Right lobe of liver (tissue), 6 donors: Measurements from ENCODE around the gene MTCH1. TPM values are rescaled to one million over a fixed set of nuclear protein-coding genes. Genes with fewer than 3 reads are reported as not detected.
A peak's percentile ranks its signal among the peaks of the same experiment; 100 is the strongest.

Experiments used
- ATAC-seq, 4 donors: fragments of 200-7000 bp; cut with Tn5 transposase; one replicate each; pipeline ENCODE4 v1.9.1; 2020; ENCODE audit warnings: mild to moderate bottlenecking in 4 of 4, moderate library complexity in 4 of 4
- DNase-seq, 3 donors: peaks; one replicate each; pipeline ENCODE4 v3.0.0-alpha.2; 2020
- H3K27ac ChIP-seq, 3 donors: fragments of 200-600 bp; one replicate each; pipeline ENCODE4 v1.8.0; 2022
- H3K27me3 ChIP-seq, 2 donors: fragments of 200-600 bp; one replicate each; pipeline ENCODE4 v1.8.0; 2022
- H3K36me3 ChIP-seq, 4 donors: fragments of 200-600 bp; sonication (generic) in 1 of 4; one replicate each; pipeline versions ENCODE4 v1.5.1 to v1.8.0; 2017 to 2022; ENCODE audit warnings: control low read depth in 1 of 4
- H3K4me1 ChIP-seq, 4 donors: fragments of 200-600 bp; sonication (generic) in 1 of 4; one replicate each; pipeline versions ENCODE4 v1.5.1 to v1.8.0; 2017 to 2022; ENCODE audit warnings: control low read depth in 1 of 4
- H3K4me3 ChIP-seq, 3 donors: fragments of 200-600 bp; one replicate each; pipeline ENCODE4 v1.8.0; 2022
- H3K9me3 ChIP-seq, 4 donors: fragments of 200-600 bp; sonication (generic) in 1 of 4; one replicate each; pipeline versions ENCODE4 v1.5.1 to v1.8.0; 2017 to 2022; ENCODE audit warnings: control low read depth in 1 of 4
- CTCF ChIP-seq, 4 donors: fragments of 200-600 bp in 3 of 4; fragments of 450-650 bp in 1 of 4; IDR thresholded peaks; one replicate each; pipeline versions ENCODE4 v1.5.1 to v1.8.0; 2016 to 2022; ENCODE audit warnings: antibody characterized with exemption in 4 of 4, mild to moderate bottlenecking in 2 of 4
- POLR2A ChIP-seq: fragments of 450-650 bp; IDR thresholded peaks from one replicate; pipeline ENCODE4 v1.6.1; 2017; ENCODE audit warnings: antibody characterized with exemption, mild to moderate bottlenecking
- WGBS: methylation state at CpG from one replicate; pipeline ENCODE4 v1.1.6; 2018; ENCODE audit warnings: low coverage, low lambda C conversion rate; ENCODE audit not compliant: insufficient coverage; ENCODE audit errors: missing lambda C conversion rate; 5-methylcytosine and 5-hydroxymethylcytosine counted together
- intact Hi-C, 2 donors: fragments of 100-400 bp; cut with DNase I; formaldehyde crosslinking; loops; one replicate each; pipeline versions ENCODE4 v1.11.2 to v1.14.1; 2022
- total RNA-seq, 6 experiments: library from RNA; depleted of rRNA in 2 of 6; stranded (reverse); fragments of >200 nt in 2 of 6; fragmentation: NEBNext Ultra II Directional in 3 of 6; extraction: Animal tissue kit (Norgen Biotek cat#: 25700) in 3 of 6; gene quantifications; one replicate each; pipeline versions ENCODE4 v1.1.0 to v1.2.4, GENCODE V29; 2016 to 2023
- donor health status: DM: no; HTN: yes; CAD: no.
- donor health status: DM: no; HTN: no; CAD: no.
- donor health status: DM: no; HTN: no; CAD: no.
- donor health status: DM: no; HTN: yes; CAD: no.
- donor health status: DM: no; HTN: yes; CAD: no.

The MTCH1 gene
- total RNA-seq, 6 experiments from 2014 or later, result 56.3 to 73.7 (median 63.3) TPM

- 0% methylated on average over 15 of the region's 15 CpGs for WGBS
- Histone ChIP-seq H3K27me3 (no peaks in the 10 kb centered on the region), H3K9me3 (no peaks in the 10 kb centered on the region), H3K4me3 (peak overlapping the region; percentile 98 to 100 (median 100)), H3K27ac (peak overlapping the region; percentile 98 to 100 (median 99)), H3K4me1 (peaks cover 0 to 16% (median 5%) of the 10 kb centered on the region in 4 donors), H3K36me3 (no peaks in the 10 kb centered on the region)
- DNase-seq (peak in 1 of 3 donors; percentile 50), ATAC-seq (no peak)
- no peak for TF ChIP-seq POLR2A
- no peak for TF ChIP-seq CTCF (IDR thresholded peaks at IDR 0.05)
- intact Hi-C loops, result no loop called here
These were observed 584 bp downstream of the MTCH1 start for GRCh38 chr6:36985417-36985807.

DNA sequence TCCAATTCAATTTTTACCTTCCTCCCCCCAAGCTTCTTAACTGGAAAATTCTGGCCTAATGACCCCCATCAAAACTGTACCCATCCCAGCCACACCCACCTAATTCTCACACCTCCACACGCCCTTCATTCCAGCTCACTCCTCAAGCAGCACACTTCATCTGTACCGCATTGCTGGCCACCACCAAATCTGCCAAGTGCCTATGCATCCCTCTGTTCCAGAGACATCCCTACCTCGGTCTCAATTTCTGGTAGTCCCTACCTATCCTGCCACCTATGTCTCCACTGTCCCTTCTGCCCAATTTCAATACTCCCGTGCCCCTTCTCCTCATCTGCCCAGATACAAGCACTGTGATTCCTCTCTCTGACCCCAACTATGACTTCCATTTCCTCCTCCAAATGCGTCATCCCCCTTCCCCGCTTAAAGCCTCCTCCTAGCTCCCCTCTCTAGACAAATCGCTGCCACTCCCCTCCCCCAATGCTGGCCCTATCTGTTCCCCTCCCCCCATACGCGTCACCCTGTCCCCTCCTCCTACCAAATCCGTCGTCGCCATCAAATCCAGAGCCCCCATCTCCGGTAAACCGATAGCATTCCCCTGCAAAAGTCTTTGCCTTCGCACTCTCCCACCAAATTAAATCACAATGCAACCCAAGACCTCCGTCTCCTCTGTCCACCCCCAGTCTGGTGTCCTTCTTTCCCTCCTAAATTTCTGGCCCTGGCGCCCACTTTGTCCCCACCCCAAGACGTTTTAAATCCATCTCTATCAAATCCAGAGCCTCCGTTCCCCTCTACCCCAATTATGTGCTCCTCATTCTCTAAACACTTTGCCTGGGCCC lies 1.2 kb downstream of the MTCH1 start:
- peak in 1 of 3 donors; percentile 65 for DNase-seq
- peak in 1 of 4 donors; percentile 25 for ATAC-seq
- WGBS, result 10% methylated on average over 19 of the region's 19 CpGs
- no peaks in the 10 kb centered on the region for H3K9me3 ChIP-seq
- H3K36me3 ChIP-seq, result no peaks in the 10 kb centered on the region
- no peaks in the 10 kb centered on the region for H3K27me3 ChIP-seq
- intact Hi-C loops, result no loop called here
- H3K27ac ChIP-seq, result peak overlapping the region; percentile 98 to 100 (median 99)
- peak overlapping the region; percentile 98 to 100 (median 100) for H3K4me3 ChIP-seq
- TF ChIP-seq POLR2A (no peak), CTCF (IDR thresholded peaks at IDR 0.05) (no peak)
- H3K4me1 ChIP-seq, result peaks cover 0 to 16% (median 5%) of the 10 kb centered on the region in 4 donors

DNA sequence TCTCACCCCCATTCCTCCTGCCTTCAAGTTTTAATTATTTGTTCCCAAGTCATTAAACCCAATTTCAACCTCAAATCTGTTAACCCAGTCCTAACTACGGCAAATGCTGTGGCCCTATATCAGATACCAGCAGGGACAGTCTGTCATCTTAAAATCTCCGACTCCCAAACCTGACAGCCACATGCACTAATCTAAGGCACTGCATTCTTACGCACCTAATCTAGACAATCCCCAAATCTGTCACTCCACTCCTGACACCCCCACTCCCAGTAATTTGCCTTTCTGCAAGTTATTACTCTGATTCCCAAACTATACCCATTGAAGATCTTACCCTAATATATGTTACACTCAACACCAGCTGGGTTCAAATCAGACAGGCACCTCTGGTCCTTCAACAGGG lies 2.5 kb downstream of the MTCH1 start:
- H3K27me3 ChIP-seq, result no peaks in the 10 kb centered on the region
- TF ChIP-seq POLR2A (no peak), CTCF (IDR thresholded peaks at IDR 0.05) (no peak)
- intact Hi-C loops, result no loop called here
- H3K27ac ChIP-seq, result no peak overlapping the region
- H3K4me3 ChIP-seq, result no peak overlapping the region
- H3K36me3 ChIP-seq, result peaks cover 0 to 6% (median under 1%) of the 10 kb centered on the region in 4 donors
- no peak for ATAC-seq
- 94% methylated on average over 3 of the region's 3 CpGs for WGBS
- no peak for DNase-seq
- H3K9me3 ChIP-seq, result no peaks in the 10 kb centered on the region
- H3K4me1 ChIP-seq, result peaks cover 0 to 16% (median 5%) of the 10 kb centered on the region in 4 donors

DNA sequence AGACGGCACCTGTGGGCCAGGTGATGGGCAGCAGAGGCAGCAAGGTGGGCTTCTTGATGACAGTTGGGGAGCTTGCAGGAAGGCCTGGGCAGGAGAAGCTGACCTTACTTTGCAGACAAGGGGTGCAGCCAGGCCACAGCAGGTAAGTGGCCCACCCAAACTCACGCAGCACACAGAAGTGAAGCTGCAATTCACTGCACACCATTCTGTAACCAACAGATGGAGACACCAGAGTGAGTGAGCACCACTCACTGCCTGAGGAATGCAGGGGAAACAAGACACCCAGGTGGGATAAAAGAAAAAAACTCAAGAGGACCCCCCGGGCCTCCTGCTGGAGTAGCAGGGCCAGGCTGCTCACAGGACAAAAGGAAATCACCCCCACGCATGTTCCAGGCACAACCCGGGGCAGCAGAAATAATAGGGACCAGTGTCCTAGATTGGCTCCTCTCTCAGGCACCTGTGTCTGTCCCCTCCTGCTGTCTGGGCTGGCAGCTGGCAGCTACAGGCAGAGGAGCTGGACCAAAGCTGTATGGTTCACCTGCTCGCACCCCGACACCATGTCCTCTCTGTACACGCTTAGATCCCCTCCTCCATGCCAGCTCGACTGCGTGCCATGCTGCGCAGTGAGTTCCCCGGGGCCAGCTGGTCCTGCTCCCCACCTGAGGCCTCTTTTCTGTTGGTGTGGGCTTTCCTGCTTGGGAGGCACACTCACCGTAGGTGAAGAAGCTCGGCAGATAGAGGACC lies 4.9 kb downstream of the MTCH1 start:
- H3K9me3 ChIP-seq, result no peaks in the 10 kb centered on the region
- TF ChIP-seq POLR2A (no peak), CTCF (IDR thresholded peaks at IDR 0.05) (no peak)
- DNase-seq (no peak), ATAC-seq (no peak)
- H3K36me3 ChIP-seq, result peaks cover 5 to 29% (median 12%) of the 10 kb centered on the region in 4 donors
- 54% methylated on average over 3 of the region's 14 CpGs for WGBS
- H3K4me3 ChIP-seq, result no peak overlapping the region
- no peaks in the 10 kb centered on the region for H3K27me3 ChIP-seq
- intact Hi-C loops, result no loop called here
- H3K27ac ChIP-seq, result no peak overlapping the region
- H3K4me1 ChIP-seq, result peaks cover 0 to 16% (median 3%) of the 10 kb centered on the region in 4 donors
